NB4 (cell line): ENCODE measurements around the gene ITGA6.

Source experiments
- CTCF ChIP-seq: IDR thresholded peaks from one replicate; pipeline ENCODE4 v1.5.1; 2012; ENCODE audit warnings: low read depth, low read length
- MYC ChIP-seq: IDR thresholded peaks from 2 replicates; pipeline ENCODE4 v1.6.1; 2011; ENCODE audit warnings: low read depth, low read length
- POLR2A ChIP-seq: IDR thresholded peaks from 2 replicates; pipeline ENCODE4 v1.6.1; 2011; ENCODE audit warnings: mild to moderate bottlenecking; ENCODE audit not compliant: insufficient read length; ENCODE audit errors: extremely low read depth

DNA sequence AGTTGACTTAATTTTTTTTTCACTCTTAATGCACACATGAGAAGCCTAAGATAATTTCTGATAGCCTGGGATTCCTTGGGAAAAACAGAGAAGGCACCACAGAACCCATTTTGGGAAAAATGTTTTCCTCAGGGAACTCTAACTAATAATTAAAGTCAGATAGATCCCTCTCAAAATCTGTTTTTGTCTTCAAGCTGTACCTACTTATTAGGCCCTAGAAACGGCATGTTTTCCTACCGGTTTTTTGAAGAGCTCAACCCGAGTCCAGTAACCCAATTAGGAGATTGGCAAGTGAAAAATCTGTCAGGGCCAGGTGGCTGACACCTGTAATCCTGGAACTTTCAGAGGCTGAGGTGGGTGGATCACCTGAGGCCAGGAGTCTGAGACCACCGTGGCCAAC, 112.4 kb downstream of the ITGA6 start:
- no peak for TF ChIP-seq CTCF
- no peak for TF ChIP-seq POLR2A
- no peak for TF ChIP-seq MYC
